PC-3 (cell line): Measurements from ENCODE around the gene GAB3. TPM values are rescaled to one million over a fixed set of nuclear protein-coding genes. Genes with fewer than 3 reads are reported as not detected.

Source experiments
- ATAC-seq: fragments of 200-7000 bp; cut with Tn5 transposase; 2 replicates; pipeline ENCODE4 v1.9.1; 2020; ENCODE audit warnings: mild to moderate bottlenecking, moderate library complexity
- BruUV-seq: library from RNA; stranded (reverse); fragments of 400-500 nt; replicated peaks from 2 replicates; lab custom pipeline; 2021; lab: Mats Ljungman, UMichigan
- CTCF ChIA-PET: fragments of 300-600 bp; sonication (Branson Sonifier 250); formaldehyde crosslinking; loops from one replicate; lab custom pipeline; 2022; ENCODE audit warnings: antibody characterized with exemption; lab: Charles Lee
- POLR2A ChIA-PET: fragments of 300-600 bp; sonication (Branson Sonifier 250); formaldehyde crosslinking; loops from one replicate; lab custom pipeline; 2022; ENCODE audit warnings: antibody characterized with exemption; ENCODE audit not compliant: unreplicated experiment; lab: Charles Lee
- DNase-seq: peaks from one replicate; pipeline ENCODE4 v3.0.0-alpha.2; 2015
- H2AFZ ChIP-seq: fragments of 300-600 bp; sonication (generic); 2 replicates; pipeline ENCODE4 v1.6.0; 2016; ENCODE audit warnings: antibody characterized with exemption, low read length
- H3F3A ChIP-seq: fragments of 300-600 bp; sonication (generic); one replicate; pipeline ENCODE4 v1.6.0; 2017; ENCODE audit warnings: antibody characterized with exemption, low read length, control low read depth, mild to moderate bottlenecking; ENCODE audit not compliant: unreplicated experiment
- H3K27ac ChIP-seq: fragments of 300-600 bp; sonication (generic); 2 replicates; pipeline ENCODE4 v1.5.1; 2016; ENCODE audit warnings: mild to moderate bottlenecking, low read length
- H3K27me3 ChIP-seq: fragments of 300-600 bp; sonication (generic); 2 replicates; pipeline ENCODE4 v1.6.1; 2016; ENCODE audit warnings: low read length, mixed read lengths
- H3K36me3 ChIP-seq: fragments of 300-600 bp; sonication (generic); 2 replicates; pipeline ENCODE4 v1.6.1; 2016; ENCODE audit warnings: low read depth, mixed run types, low read length, mixed read lengths
- H3K4me1 ChIP-seq: fragments of 300-600 bp; sonication (generic); 2 replicates; pipeline ENCODE4 v1.5.1; 2016; ENCODE audit warnings: low read length; ENCODE audit not compliant: insufficient read depth
- H3K4me2 ChIP-seq: fragments of 300-600 bp; sonication (generic); 2 replicates; pipeline ENCODE4 v1.6.0; 2016; ENCODE audit warnings: low read length
- H3K4me3 ChIP-seq: fragments of 300-600 bp; sonication (generic); 2 replicates; pipeline ENCODE4 v1.5.1; 2016; ENCODE audit warnings: mild to moderate bottlenecking, low read length, mixed read lengths
- H3K79me2 ChIP-seq: fragments of 300-600 bp; sonication (generic); 2 replicates; pipeline ENCODE4 v1.6.1; 2017; ENCODE audit warnings: low read length, mixed read lengths
- H3K9ac ChIP-seq: fragments of 300-600 bp; sonication (generic); 2 replicates; pipeline ENCODE4 v1.6.0; 2016; ENCODE audit warnings: mild to moderate bottlenecking, low read length
- H3K9me2 ChIP-seq: fragments of 300-600 bp; sonication (generic); replicated peaks from 2 replicates; pipeline ENCODE4 v1.6.1; 2016; ENCODE audit warnings: mixed run types, low read length, mixed read lengths
- H3K9me3 ChIP-seq: fragments of 300-600 bp; sonication (generic); 2 replicates; pipeline ENCODE4 v1.6.1; 2016; ENCODE audit warnings: low read length, mixed read lengths
- H4K20me1 ChIP-seq: fragments of 300-600 bp; sonication (generic); 2 replicates; pipeline ENCODE4 v1.6.1; 2016; ENCODE audit warnings: low read length, mixed read lengths
- CTCF ChIP-seq: fragments of 300-600 bp; sonication (generic); conservative IDR thresholded peaks from 2 replicates; pipeline ENCODE4 v1.5.1; 2017; ENCODE audit warnings: antibody characterized with exemption, low read depth, mild to moderate bottlenecking, low read length
- EZH2 ChIP-seq: fragments of 300-600 bp; sonication (generic); IDR thresholded peaks from one replicate; pipeline ENCODE4 v1.6.1; 2017; ENCODE audit warnings: antibody characterized with exemption, mild to moderate bottlenecking, low read length; ENCODE audit not compliant: unreplicated experiment
- EZH2phosphoT487 ChIP-seq: fragments of 300-600 bp; sonication (generic); IDR thresholded peaks from 2 replicates; pipeline ENCODE4 v1.6.1; 2018; ENCODE audit warnings: mild to moderate bottlenecking, antibody characterized with exemption, low read length, borderline replicate concordance
- intact Hi-C: fragments of 100-400 bp; cut with micrococcal nuclease; formaldehyde crosslinking; loops from 2 replicates; pipeline ENCODE4 v1.9.0; 2023
- total RNA-seq: library from RNA; depleted of rRNA; stranded (reverse); fragments of >200 nt; gene quantifications from 2 replicates; pipeline ENCODE4 v1.2.3, GENCODE V29; 2014

The GAB3 gene
- total RNA-seq, 1 experiment from 2014 or later, result 3.1 TPM

DNA sequence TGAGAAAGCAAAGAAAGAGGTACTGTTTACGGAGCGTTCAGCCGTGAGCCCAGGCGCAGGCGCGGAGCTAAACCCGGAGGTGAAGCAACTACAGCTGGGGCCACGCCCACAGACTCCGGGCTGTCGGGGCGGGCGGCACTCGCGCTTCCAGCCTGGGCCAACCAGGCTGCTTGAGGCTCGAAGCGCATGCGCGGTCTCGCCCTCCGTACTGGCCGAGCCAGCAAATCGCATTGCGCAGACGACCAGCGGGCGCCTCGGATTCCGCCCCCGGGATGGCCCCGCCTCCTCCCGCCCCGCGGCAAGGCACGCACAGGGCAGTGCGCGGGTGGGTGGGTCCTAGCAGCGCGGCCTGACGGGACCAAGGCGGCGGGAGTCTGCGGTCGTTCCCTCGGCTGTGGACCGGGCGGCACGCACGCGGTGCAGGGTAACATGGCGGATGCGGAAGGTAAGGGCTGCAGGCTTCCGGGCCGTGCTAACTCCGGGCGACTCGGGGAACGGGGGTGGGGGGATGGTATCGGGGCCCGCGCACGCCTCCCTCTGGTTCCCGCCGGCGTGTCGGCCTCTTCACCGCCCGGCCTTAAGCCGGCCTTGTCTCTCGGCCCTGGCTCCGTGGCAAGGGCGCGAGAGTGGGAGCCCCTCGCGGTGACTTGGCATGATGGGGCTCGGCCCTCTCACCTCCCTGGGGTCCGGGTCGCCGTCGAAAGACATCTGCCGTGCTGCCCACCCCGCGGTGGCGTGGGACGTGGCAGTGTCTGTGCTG lies 11.8 kb upstream of the GAB3 start, which contains the start of gene DKC1:
Gene DKC1, plus strand, starts transcription at position 328 of the 760 bp plus-strand sequence. Its CDS starts 102 bp downstream, at position 430.
- H3K27ac ChIP-seq, result peak within 1 kb of the TSS; percentile 60
- H2AFZ ChIP-seq, result peak within 1 kb of the TSS; percentile 75
- H3K4me3 ChIP-seq, result peak within 1 kb of the TSS; percentile 93
- peak within 1 kb of the TSS; percentile 92 for H3K4me2 ChIP-seq
- peaks cover 30% of the 10 kb centered on the region for H4K20me1 ChIP-seq
- no peaks in the 10 kb centered on the region for H3F3A ChIP-seq
- TF ChIP-seq EZH2phosphoT487 (no peak), CTCF (no peak), EZH2 (no peak)
- ChIA-PET CTCF (no interaction called here), POLR2A (interaction anchor here (1.0 kb wide), 1 partner anchor 272 kb away, joined by 3 read pairs; the partner anchor contains the start of gene SLC10A3)
- no peaks in the 10 kb centered on the region for H3K27me3 ChIP-seq
- H3K79me2 ChIP-seq, result peaks cover 48% of the 10 kb centered on the region
- peak; percentile 98 for DNase-seq
- peaks cover 8% of the 10 kb centered on the region for H3K4me1 ChIP-seq
- peak within 1 kb of the TSS; percentile 98 for H3K9ac ChIP-seq
- peak; percentile 91 for ATAC-seq
- H3K36me3 ChIP-seq, result peaks cover 33% of the 10 kb centered on the region
- H3K9me3 ChIP-seq, result no peaks in the 10 kb centered on the region
- intact Hi-C loops, result loop anchor here (5.0 kb wide), 1 partner anchor 45 kb away; the partner anchor contains the start of gene MPP1
- no TSS peak for BruUV-seq
- H3K9me2 ChIP-seq, result no peaks in the 10 kb centered on the region

- TF ChIP-seq CTCF, result no peak
- no peak for TF ChIP-seq EZH2
- H3K36me3 ChIP-seq, result peaks cover 26% of the 10 kb centered on the region
- H3K27ac ChIP-seq, result peak overlapping the region; percentile 47
- ChIA-PET CTCF (no interaction called here), POLR2A (interaction anchor here (1.0 kb wide), 1 partner anchor 272 kb away, joined by 3 read pairs; the partner anchor contains the start of gene SLC10A3)
- peaks cover 8% of the 10 kb centered on the region for H3K4me1 ChIP-seq
- TSS peak; percentile 98 for BruUV-seq
- H3K79me2 ChIP-seq, result peaks cover 44% of the 10 kb centered on the region
- H3K9me3 ChIP-seq, result no peaks in the 10 kb centered on the region
- H3F3A ChIP-seq, result no peaks in the 10 kb centered on the region
- peaks cover 24% of the 10 kb centered on the region for H4K20me1 ChIP-seq
- intact Hi-C loops, result loop anchor here (5.0 kb wide), 1 partner anchor 45 kb away; the partner anchor contains the start of gene MPP1
- no peaks in the 10 kb centered on the region for H3K27me3 ChIP-seq
- ATAC-seq, result no peak
- DNase-seq, result no peak
- peak overlapping the region; percentile 66 for H3K9ac ChIP-seq
- peak overlapping the region; percentile 93 for H3K4me3 ChIP-seq
- peak overlapping the region; percentile 82 for H3K4me2 ChIP-seq
- H3K9me2 ChIP-seq, result no peaks in the 10 kb centered on the region
- H2AFZ ChIP-seq, result peak overlapping the region; percentile 75
Measured at GRCh38 chrX:154761977-154762536, 11.2 kb upstream of the GAB3 start.
